GM19043 (cell line): ENCODE measurements around the gene SRGAP3.
"Not testable (repeated sequence)": the region's sequence is repeated elsewhere in the genome, so short reads cannot be mapped to it uniquely, and the experiment has no call there.

Experiments
- ATAC-seq: cut with Tn5 transposase; IDR thresholded peaks from one replicate; pipeline ENCODE4 v1.9.1; 2021; ENCODE audit warnings: low read depth; ENCODE audit not compliant: unreplicated experiment

Gene SRGAP3

DNA sequence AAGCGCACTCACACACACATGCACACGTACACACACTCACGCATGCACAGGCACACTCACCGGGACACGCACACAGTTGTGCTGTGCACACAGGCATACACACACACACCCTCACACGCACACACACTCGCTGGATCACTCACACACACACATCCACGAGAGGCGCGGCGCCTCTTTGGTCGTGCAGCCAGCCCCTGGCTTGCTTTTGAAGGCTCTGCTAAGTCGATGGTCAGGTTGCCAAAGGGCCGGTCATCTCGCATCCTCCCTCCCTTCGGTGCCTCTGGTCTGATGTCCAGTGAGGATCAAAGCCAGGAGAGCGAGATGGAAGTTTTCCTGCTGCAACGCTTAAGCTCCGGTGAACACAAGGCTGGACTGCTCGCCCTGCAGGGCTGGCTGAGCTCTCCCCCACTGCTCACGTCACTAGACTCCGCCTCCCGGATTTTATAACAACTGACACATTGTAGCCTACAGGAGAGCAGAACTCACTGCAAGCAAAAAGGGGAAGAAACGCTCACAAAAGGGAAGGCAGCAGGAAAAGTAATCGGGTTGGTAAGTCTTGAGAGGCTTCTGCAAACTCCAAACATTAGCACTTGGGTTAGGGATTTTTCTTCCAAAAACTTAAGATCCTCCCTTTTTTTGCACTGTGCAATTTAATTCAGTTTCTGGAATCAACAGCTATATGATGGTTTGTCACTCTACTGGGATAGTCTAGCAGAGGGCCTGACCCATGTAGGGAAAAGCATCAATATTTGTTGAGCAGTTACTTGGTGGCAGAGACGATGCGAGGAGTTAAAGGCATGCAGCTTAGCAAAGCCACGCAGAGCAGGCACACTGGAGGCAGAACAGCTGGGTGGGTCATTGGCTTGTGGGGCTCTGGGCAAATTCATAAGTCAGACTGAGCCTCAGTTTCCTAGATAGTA lies at the start of gene SRGAP3:
TSS of gene SRGAP3 (minus strand) at position 374 of the 920 bp plus-strand sequence. CDS start 695 bp downstream, outside the sequence.
- peak; percentile 100 for ATAC-seq

DNA sequence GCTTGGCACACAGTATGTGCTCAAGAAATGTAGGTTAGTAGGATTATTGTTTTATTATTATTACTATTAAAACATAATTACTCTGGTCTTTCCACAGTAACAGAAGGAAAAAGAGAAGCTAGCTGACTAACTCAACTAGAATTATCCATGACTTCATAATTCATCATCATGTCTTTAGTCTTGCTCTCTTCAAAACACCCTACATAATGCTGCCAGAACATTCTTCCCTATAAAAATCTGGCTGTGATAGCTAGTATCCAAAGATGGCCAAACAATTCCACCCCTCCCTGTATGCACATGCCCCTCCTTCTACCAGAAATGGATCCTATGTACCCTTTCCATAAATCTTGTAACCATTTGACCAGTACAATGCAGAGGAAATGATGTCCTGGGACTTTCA lies 48.8 kb upstream of the SRGAP3 start:
- ATAC-seq = no peak

- no peak for ATAC-seq
Observed at GRCh38 chr3:9296241-9296640, 46.8 kb upstream of the SRGAP3 start.

DNA sequence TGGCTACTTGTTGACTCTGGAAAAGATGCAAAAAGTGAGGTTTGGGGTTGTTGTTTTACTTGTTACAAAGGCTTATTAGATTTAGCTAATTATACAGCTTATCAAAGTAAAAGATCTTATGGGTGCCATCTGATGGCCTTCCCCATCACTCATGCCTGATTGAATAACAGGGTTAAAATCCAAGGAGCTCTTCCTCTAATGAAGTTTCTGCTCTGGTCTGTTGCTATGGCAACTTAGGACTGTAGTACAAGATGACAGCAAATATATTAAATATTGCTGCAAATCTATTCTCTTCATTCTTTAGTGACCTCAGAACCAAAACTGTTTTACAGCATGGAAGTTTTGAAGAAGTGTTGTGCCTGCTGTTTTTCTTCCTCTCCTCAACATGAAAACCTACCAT lies 45.6 kb upstream of the SRGAP3 start:
- ATAC-seq = no peak

- not testable (repeated sequence) for ATAC-seq
Observed at GRCh38 chr3:9293953-9294352, 44.5 kb upstream of the SRGAP3 start.

DNA sequence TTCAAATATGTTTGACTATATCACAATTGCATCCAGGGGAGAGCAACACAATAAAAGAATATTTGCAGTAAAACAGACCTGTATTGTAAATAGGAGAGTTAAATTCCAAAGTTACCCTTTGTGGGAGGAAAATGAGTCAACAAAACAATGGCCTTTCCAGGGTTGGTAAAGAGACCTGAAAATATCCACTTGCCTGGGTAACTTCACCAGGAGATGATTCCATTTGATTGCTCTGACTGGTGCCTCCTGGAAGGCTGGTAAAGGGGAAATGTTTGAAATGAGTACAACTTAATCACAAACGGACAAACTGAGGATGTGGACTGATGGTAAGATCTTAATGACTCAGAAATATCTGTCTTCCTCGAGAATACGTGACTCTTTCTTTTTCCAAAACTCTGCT lies 43.6 kb upstream of the SRGAP3 start:
- ATAC-seq = no peak

GRCh38 chr3:9292516-9292915 lies 43.1 kb upstream of the SRGAP3 start:
- ATAC-seq = no peak

DNA sequence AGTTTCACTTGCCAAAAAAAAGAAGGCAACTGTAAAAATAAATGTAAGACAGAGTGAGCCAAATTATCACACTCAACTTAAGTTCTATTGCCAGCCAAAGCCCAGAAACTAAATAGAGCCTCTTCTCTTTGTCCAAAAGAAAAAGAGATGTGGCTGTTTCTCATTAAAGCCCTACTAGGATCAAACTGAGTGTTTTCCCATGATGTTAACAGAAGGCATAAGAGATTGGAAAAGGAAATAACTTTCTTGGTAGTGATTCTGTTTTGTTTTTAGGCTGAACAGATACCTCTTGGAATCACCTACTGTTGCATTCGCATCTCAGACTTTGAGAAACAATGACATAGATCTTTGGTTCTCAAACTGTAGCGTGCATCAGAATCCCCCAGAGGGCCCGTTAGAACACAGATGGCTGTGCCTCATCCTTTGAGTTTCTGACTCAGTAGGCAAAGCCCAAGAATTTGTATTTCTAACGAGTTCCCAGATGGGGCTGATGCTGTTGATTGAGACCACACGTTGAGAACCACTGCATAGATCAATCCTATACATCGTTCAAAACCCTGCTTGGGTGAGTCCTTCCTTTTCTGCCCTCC lies 42.5 kb upstream of the SRGAP3 start:
- no peak for ATAC-seq

DNA sequence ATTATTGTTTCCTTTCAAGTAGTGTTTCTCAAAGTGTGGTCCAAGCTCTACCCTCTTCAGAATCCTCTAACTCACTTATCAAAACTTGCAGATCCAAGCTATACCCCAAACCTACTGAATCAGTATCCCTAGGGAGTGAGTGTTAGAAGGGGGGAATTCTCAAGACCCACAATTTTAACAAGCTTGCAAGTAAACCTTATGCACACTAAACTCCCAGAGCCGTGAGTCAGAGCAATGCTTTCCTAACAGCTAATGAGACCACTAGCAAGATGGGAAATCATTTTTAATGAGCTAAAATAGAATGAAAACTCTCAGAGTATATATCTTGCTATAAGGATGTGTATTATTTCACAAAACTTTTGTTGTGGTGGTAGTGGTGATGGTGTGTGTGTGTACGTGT lies 41.1 kb upstream of the SRGAP3 start:
- no peak for ATAC-seq

DNA sequence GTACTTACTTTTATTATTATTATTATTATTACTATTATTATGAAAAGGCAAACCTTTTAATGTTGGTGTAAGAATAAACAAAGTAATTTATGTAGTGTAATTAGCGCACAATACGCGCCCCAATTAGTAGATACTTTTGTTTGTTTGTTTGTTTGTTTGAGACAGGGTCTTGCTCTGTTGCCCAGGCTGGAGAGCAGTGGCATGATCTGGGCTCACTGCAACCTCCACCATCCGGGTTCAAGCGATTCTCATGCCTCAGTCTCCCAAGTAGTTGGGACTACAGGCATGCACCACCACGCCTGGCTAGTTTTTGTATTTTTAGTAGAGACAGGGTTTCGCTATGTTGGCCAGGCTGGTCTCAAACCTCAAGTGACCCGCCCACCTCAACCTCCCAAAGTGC lies 32.1 kb upstream of the SRGAP3 start:
- not testable (repeated sequence) for ATAC-seq

GRCh38 chr3:9280451-9281219 lies 31.2 kb upstream of the SRGAP3 start:
- no peak for ATAC-seq

DNA sequence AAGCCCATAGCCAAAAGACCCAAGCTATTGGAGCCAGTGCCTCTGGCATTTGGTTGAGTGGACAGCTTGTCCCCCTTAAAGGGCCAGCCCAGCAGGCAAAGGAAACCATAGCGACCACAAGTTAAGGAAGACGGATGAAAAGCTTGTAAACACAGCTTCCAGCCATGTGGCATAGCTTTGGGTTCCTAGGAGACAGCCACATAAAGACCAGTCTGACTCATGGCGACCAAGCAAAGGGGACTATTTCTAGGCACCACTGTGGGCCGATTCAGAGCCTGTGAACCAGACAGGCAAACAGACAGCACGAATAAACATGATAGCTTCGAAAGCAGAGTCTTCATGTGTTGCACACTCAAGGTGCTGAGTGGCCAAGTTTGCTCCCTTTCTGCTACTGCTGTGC lies 30.5 kb upstream of the SRGAP3 start:
- no peak for ATAC-seq

DNA sequence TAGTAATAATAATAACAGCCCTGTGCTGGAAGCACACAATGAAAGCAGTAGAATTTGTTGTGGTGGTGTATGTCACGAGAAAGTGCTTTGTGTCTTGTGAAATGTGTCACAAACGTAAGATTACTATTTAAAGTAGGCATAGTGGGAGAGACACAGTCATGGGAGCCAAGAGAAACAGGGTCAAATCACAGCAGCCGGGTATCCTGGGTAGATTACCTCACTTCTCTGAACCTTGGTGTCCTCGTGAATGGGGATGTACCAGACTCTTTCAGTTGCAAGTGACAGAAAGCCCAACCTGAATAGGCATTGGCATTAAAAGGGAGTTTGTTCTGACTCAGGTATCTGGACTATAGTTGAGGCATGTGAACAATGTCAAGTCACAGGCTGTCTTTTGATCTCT lies 29.1 kb upstream of the SRGAP3 start:
- no peak for ATAC-seq

DNA sequence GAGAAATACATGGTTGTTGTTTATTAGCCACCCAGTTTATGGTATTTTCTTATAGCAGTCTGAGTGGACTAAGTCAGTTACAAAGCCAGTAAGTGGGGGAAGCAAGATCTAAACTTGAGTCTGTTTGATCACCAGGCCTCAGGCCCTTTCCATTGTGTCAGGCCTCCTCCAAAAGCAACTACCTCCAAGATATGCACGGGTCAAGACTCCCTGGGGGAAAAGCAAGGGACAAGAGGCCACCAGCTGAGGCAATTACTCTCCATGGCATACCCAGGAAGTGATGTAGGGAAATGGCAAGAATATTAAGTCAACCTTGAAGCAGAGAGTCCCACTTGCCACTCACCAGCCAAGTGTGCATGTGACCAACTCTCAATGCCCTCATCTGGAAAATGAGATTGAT lies 28.6 kb upstream of the SRGAP3 start:
- ATAC-seq = no peak

GRCh38 chr3:9276761-9277370 lies 27.4 kb upstream of the SRGAP3 start:
- no peak for ATAC-seq

DNA sequence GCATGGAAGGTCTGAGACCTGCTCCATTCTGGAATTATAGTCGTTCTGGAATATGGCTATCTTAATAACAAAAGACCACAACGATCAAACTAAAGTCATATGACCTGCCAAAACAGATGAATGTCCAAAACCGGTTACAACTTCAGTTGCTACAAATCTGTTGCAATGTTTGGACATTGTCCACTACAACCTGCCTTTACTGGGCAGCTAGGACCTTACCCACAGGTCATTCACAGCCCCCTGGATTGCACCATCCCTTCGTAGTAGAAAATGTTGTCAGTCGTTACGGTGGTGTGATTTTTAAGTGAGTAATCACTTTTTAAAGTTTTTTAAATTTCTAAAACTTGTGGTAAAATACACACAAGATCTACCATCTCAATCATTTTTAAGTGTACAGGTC lies 22.5 kb upstream of the SRGAP3 start:
- no peak for ATAC-seq

DNA sequence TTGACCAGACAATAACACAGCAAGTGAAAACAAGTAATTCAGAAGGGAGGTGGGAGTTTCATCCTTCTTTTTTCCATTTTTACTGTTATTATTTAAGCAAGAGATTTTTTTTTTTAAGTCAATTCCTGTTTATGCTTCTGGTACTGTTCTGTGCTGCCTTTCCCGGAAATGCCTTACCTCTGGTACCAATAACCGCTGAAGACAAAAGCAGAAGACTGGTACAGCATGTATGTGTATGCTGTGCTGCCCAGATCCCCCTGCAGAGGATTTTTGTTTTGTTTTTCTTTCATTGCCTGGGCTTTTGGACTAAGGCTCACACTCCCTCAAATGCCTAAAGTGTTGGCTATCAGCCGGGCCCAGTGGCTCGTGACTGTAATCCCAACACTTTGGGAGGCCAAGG lies 21.3 kb upstream of the SRGAP3 start:
- no peak for ATAC-seq

DNA sequence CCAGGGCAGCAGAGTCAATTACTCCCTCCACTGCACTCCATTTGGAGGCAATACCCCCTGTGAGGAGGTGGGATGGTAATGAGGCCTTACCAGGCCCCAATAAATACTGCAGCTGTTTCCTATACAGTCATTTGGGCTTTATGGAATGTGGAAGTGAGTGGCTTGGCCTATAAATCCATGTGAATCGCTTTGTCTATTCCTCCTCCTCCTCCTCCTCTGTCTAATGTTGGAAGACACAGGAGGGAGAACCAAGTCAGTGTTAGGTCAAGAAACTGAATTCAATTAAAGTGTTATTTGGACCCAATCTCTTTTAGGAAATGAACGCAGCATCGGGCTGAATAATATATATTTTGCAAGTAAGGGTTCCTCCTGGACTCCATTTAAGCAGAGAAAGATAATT lies 17.3 kb upstream of the SRGAP3 start:
- no peak for ATAC-seq

GRCh38 chr3:9260305-9260704 lies 10.9 kb upstream of the SRGAP3 start:
- no peak for ATAC-seq

DNA sequence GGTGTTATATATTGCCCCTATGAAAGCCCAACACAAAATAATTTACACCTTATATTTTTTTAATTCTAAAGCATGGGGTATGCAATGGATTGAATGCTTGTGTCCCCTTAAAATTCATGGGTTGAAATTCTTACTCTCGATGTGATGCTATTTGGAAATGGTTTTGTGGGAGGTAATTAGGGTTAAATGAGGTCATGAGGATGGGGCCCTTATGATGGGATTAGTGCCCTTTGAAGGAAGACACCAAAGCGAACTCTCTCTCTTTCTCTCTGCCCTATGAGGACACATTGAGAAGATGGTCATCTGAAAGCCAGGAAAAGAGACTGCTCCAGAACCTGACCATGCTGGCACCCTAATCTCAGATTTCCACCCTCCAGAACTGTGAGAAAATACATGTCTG lies 7.6 kb upstream of the SRGAP3 start:
- ATAC-seq = no peak

DNA sequence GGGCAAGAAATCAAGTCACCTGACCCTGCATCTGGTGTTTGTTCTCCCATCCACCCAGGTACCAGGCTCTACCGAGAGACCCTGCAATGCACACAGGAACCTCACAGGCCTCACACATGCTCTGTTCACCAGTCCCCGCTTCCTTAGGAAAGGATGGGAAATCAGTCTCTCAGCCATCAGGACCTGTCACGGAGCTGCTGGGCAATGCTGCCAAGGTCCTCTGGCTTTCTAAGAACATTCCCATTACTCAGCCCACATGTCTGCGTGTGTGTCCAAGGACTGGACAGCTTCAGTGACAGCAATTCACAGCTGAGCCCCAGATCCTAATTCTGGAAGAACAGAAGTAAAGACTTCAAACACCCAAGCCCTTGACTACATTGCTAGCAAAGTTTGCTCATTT lies 6.5 kb upstream of the SRGAP3 start:
- no peak for ATAC-seq
